ENCODE data around the gene NTNG1.

NTNG1 gene

GRCh38 chr1:107365527-107366240, 224.8 kb downstream of the NTNG1 start:
- Histone ChIP-seq H3K9ac (no peak overlapping the region), H3K4me3 (no peak overlapping the region), H4K20me1 (no peaks in the 10 kb centered on the region), H3K27ac (no peak overlapping the region), H3K4me2 (no peak overlapping the region), H3K36me3 (no peaks in the 10 kb centered on the region), H3K4me1 (no peaks in the 10 kb centered on the region), H3K9me3 (replicated peaks in 1 of 11) (no peaks in the 10 kb centered on the region), H3K27me3 (no peaks in the 10 kb centered on the region)
- no peak for TF ChIP-seq Cebpa-rat (IDR thresholded peaks at IDR 0.05)

- Histone ChIP-seq H3K27ac (no peak overlapping the region), H3K27me3 (no peaks in the 10 kb centered on the region), H3K36me3 (no peaks in the 10 kb centered on the region)
Observed at GRCh38 chr1:107378426-107378825, 237.6 kb downstream of the NTNG1 start.

DNA sequence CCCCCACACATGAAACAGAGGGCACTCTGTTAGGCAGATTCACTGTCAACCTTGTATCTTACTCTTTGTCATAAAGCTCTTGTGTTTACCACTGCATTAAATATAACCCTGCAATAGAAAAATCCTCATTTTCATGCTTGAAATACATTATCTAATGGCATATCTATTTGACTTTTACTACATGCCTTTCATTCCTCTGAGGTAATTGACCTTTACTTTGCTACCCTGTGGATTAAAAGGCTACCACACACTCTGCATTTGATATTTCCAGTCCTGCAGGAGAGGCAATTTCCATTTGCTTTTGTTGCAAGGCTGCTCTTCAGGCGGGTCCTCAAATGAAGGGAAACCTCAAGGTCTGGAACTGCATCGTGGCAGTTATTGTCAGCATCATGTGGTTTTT, 238.0 kb downstream of the NTNG1 start:
- H3K4me3 ChIP-seq = no peak overlapping the region
- peaks cover 0 to 21% (median 2%) of the 10 kb centered on the region in 10 experiments; a peak in 7 of 20 replicates for H3K4me1 ChIP-seq
- H3K9me3 ChIP-seq (replicated peaks in 1 of 11) = no peaks in the 10 kb centered on the region
- H4K20me1 ChIP-seq = no peaks in the 10 kb centered on the region
- no peak for TF ChIP-seq Cebpa-rat (IDR thresholded peaks at IDR 0.05)
- H3K27ac ChIP-seq = no peak overlapping the region
- no peaks in the 10 kb centered on the region for H3K36me3 ChIP-seq
- no peaks in the 10 kb centered on the region for H3K27me3 ChIP-seq
- peak overlapping the region in 3 of 11 experiments; percentile 10 to 32 (median 17); a peak in 6 of 22 replicates for H3K4me2 ChIP-seq
- no peak overlapping the region for H3K9ac ChIP-seq

More at GRCh38 chr1:107378426-107378825, 237.6 kb downstream of the NTNG1 start:
- no peak for TF ChIP-seq Cebpa-rat (IDR thresholded peaks at IDR 0.05)
- H3K4me3 ChIP-seq = no peak overlapping the region
- no peaks in the 10 kb centered on the region for H4K20me1 ChIP-seq
- H3K4me2 ChIP-seq = peak overlapping the region in 3 of 11 experiments; percentile 10 to 32 (median 17); a peak in 5 of 22 replicates
- peaks cover 0 to 21% (median 2%) of the 10 kb centered on the region in 10 experiments; a peak in 7 of 20 replicates for H3K4me1 ChIP-seq
- H3K9ac ChIP-seq = no peak overlapping the region
- H3K9me3 ChIP-seq (replicated peaks in 1 of 11) = no peaks in the 10 kb centered on the region

DNA sequence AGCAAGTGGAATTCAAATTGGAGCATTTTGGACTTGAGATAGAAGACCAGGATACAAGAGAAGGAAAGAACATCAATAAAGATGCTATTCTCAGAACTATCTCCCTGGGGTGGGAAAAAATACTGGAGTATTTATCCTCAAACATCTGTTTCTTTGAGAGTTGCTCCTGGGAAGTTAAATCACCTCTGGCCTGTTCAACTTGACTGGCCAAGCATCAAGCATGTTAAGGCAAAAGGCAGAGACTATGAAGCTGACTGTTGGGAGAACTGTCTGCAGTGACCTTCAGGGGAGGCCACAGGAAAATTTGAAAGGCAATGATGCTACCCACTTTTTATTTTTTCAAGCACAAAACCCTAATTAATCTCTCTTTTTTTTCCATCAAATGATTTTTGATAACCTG, 239.0 kb downstream of the NTNG1 start:
- no peaks in the 10 kb centered on the region for H4K20me1 ChIP-seq
- no peaks in the 10 kb centered on the region for H3K36me3 ChIP-seq
- peaks cover 0 to 21% (median 2%) of the 10 kb centered on the region in 10 experiments; a peak in 7 of 20 replicates for H3K4me1 ChIP-seq
- H3K9ac ChIP-seq = no peak overlapping the region
- H3K27me3 ChIP-seq = no peaks in the 10 kb centered on the region
- peak overlapping the region in 4 of 11 experiments; percentile 3 to 46 (median 14); a peak in 4 of 22 replicates for H3K4me2 ChIP-seq
- no peak overlapping the region for H3K4me3 ChIP-seq
- H3K27ac ChIP-seq = no peak overlapping the region
- no peaks in the 10 kb centered on the region for H3K9me3 ChIP-seq (replicated peaks in 1 of 11)
- TF ChIP-seq Cebpa-rat (IDR thresholded peaks at IDR 0.05) = no peak

- Histone ChIP-seq H3K4me3 (no peak overlapping the region), H3K4me1 (no peaks in the 10 kb centered on the region), H3K36me3 (no peaks in the 10 kb centered on the region), H3K9me3 (replicated peaks in 1 of 11) (peaks cover 0 to 16% (median 9%) of the 10 kb centered on the region in 11 experiments; a peak in 14 of 22 replicates), H3K27ac (no peak overlapping the region), H3K9ac (no peak overlapping the region), H4K20me1 (no peaks in the 10 kb centered on the region), H3K4me2 (no peak overlapping the region), H3K27me3 (no peaks in the 10 kb centered on the region)
- TF ChIP-seq Cebpa-rat (IDR thresholded peaks at IDR 0.05) = no peak
Observed at GRCh38 chr1:107389410-107390396, 248.9 kb downstream of the NTNG1 start.

GRCh38 chr1:107394301-107394700, 253.5 kb downstream of the NTNG1 start:
- H4K20me1 ChIP-seq = no peaks in the 10 kb centered on the region
- no peak overlapping the region for H3K9ac ChIP-seq
- no peak overlapping the region for H3K4me3 ChIP-seq
- no peak overlapping the region for H3K27ac ChIP-seq
- no peaks in the 10 kb centered on the region for H3K36me3 ChIP-seq
- peaks cover 0 to 16% (median 9%) of the 10 kb centered on the region in 11 experiments; a peak in 14 of 22 replicates for H3K9me3 ChIP-seq (replicated peaks in 1 of 11)
- TF ChIP-seq Cebpa-rat (IDR thresholded peaks at IDR 0.05) = no peak
- no peaks in the 10 kb centered on the region for H3K4me1 ChIP-seq
- H3K27me3 ChIP-seq = no peaks in the 10 kb centered on the region
- no peak overlapping the region for H3K4me2 ChIP-seq

DNA sequence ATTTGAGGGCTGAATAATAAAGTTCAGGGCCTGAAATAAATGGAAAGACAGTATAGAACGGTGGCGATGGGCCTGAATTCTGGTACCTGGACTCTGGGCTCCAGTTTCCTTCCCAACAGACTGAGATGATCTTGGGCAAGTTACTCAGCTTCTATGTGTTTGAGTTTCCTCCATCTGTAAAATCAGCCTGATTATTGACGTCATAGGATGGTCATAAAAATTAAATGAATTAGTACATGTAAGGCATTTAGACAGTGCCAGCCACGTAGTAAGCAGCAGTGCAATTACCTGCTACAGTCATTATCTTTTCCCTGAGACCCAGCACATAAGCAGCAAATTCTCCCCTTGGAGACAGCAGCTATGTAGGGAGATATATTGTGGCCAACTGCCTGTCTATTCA, 260.9 kb downstream of the NTNG1 start:
- no peak overlapping the region for H3K4me3 ChIP-seq
- H3K9me3 ChIP-seq (replicated peaks in 1 of 11) = no peaks in the 10 kb centered on the region
- no peaks in the 10 kb centered on the region for H3K27me3 ChIP-seq
- TF ChIP-seq Cebpa-rat (IDR thresholded peaks at IDR 0.05) = no peak
- H3K36me3 ChIP-seq = no peaks in the 10 kb centered on the region
- H3K4me2 ChIP-seq = no peak overlapping the region
- H4K20me1 ChIP-seq = no peaks in the 10 kb centered on the region
- peaks cover 0 to 15% (median 2%) of the 10 kb centered on the region in 10 experiments; a peak in 9 of 20 replicates for H3K4me1 ChIP-seq
- H3K27ac ChIP-seq = no peak overlapping the region
- H3K9ac ChIP-seq = no peak overlapping the region

DNA sequence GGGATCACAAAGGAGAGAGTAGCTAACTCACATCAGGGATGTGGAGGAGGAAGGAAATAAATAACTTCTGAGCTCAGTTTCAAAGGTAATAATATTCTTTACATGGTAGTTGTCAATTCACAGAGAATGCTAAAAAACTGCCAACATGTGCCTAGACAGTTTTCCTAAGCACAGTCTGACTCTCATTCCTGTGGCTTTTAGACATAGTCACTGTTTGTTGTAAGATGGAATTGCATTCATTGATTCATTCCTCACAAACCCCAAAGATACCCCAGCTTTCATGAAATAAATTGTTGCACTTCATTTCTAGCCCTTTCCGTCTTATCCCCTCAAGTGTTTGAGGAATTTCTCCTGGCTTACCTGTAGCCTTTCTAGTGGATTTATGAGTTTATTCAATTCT, 263.9 kb downstream of the NTNG1 start:
- Histone ChIP-seq H3K36me3 (no peaks in the 10 kb centered on the region), H3K4me2 (peak overlapping the region in 4 of 11 experiments; percentile 37 to 52 (median 45); a peak in 6 of 22 replicates), H3K9ac (no peak overlapping the region), H3K4me1 (peaks cover 0 to 15% (median 2%) of the 10 kb centered on the region in 10 experiments; a peak in 9 of 20 replicates), H3K27ac (no peak overlapping the region), H4K20me1 (no peaks in the 10 kb centered on the region), H3K9me3 (replicated peaks in 1 of 11) (no peaks in the 10 kb centered on the region), H3K27me3 (no peaks in the 10 kb centered on the region), H3K4me3 (no peak overlapping the region)
- TF ChIP-seq Cebpa-rat (IDR thresholded peaks at IDR 0.05) = no peak

- peak overlapping the region in 5 of 11 experiments; percentile 37 to 52 (median 45); a peak in 9 of 22 replicates for H3K4me2 ChIP-seq
- H4K20me1 ChIP-seq = no peaks in the 10 kb centered on the region
- H3K27me3 ChIP-seq = no peaks in the 10 kb centered on the region
- H3K4me3 ChIP-seq = no peak overlapping the region
- no peaks in the 10 kb centered on the region for H3K36me3 ChIP-seq
- no peaks in the 10 kb centered on the region for H3K9me3 ChIP-seq (replicated peaks in 1 of 11)
- TF ChIP-seq Cebpa-rat (IDR thresholded peaks at IDR 0.05) = no peak
- no peak overlapping the region for H3K27ac ChIP-seq
- no peak overlapping the region for H3K9ac ChIP-seq
- peaks cover 0 to 15% (median 2%) of the 10 kb centered on the region in 10 experiments; a peak in 9 of 20 replicates for H3K4me1 ChIP-seq
Observed at GRCh38 chr1:107405236-107405635, 264.4 kb downstream of the NTNG1 start.

Data from BLaER1 treated with 17β-estradiol and CSF1 and Interleukin-3, amounts not matched to agents 10 nM and 100 nM (cell line).